HepG2 (cell line): ENCODE measurements around the gene ZNF559. TPM values are rescaled to one million over a fixed set of nuclear protein-coding genes. Genes with fewer than 3 reads are reported as not detected.

ENCODE experiments used
- ARNTL ChIP-seq: sonication (generic); formaldehyde crosslinking; IDR thresholded peaks from 2 replicates; pipeline ENCODE4 v1.4.0; 2020; ENCODE audit warnings: mild to moderate bottlenecking, missing genetic modification reagents
- FOXK1 ChIP-seq: sonication (generic); formaldehyde crosslinking; IDR thresholded peaks from 2 replicates; pipeline ENCODE4 v1.4.0; 2020; ENCODE audit warnings: low read depth, missing genetic modification reagents, borderline replicate concordance
- GATA4 ChIP-seq: sonication (generic); IDR thresholded peaks from 2 replicates; pipeline ENCODE4 v1.6.1; 2016; ENCODE audit warnings: antibody characterized with exemption, low read depth, borderline replicate concordance
- KIAA2018 ChIP-seq: sonication (generic); formaldehyde crosslinking; IDR thresholded peaks from 2 replicates; pipeline ENCODE4 v1.5.0; 2020; ENCODE audit warnings: mild to moderate bottlenecking, missing genetic modification reagents, borderline replicate concordance
- KLF15 ChIP-seq: sonication (generic); formaldehyde crosslinking; IDR thresholded peaks from 2 replicates; pipeline ENCODE4 v1.8.1; 2023; ENCODE audit warnings: borderline replicate concordance, mild to moderate bottlenecking, inconsistent platforms, missing genetic modification reagents, mixed read lengths
- MXD3 ChIP-seq: IDR thresholded peaks from 2 replicates; pipeline ENCODE4 v1.6.1; 2016; ENCODE audit warnings: mild to moderate bottlenecking, missing biosample characterization, missing genetic modification reagents
- RNF219 ChIP-seq: sonication (generic); formaldehyde crosslinking; IDR thresholded peaks from 2 replicates; pipeline ENCODE4 v1.5.0; 2020; ENCODE audit warnings: mild to moderate bottlenecking, missing genetic modification reagents
- ZBTB38 ChIP-seq: sonication (generic); formaldehyde crosslinking; IDR thresholded peaks from 2 replicates; pipeline ENCODE4 v1.5.1; 2020; ENCODE audit warnings: mild to moderate bottlenecking, missing genetic modification reagents
- ZFP62 ChIP-seq: sonication (generic); formaldehyde crosslinking; IDR thresholded peaks from 2 replicates; pipeline ENCODE4 v1.4.0; 2020; ENCODE audit warnings: missing genetic modification reagents
- ZNF124 ChIP-seq: sonication (generic); formaldehyde crosslinking; IDR thresholded peaks from 2 replicates; pipeline ENCODE4 v1.4.0; 2020; ENCODE audit warnings: missing genetic modification reagents
- ZNF292 ChIP-seq: sonication (generic); formaldehyde crosslinking; IDR thresholded peaks from 2 replicates; pipeline ENCODE4 v1.8.1; 2022; ENCODE audit warnings: mild to moderate bottlenecking, low read depth, missing genetic modification reagents, borderline replicate concordance
- ZNF639 ChIP-seq: conservative IDR thresholded peaks from 2 replicates; pipeline ENCODE4 v1.6.1; 2018; ENCODE audit warnings: missing genetic modification reagents
- polyA plus RNA-seq, 8 experiments: library from polyadenylated mRNA; depleted of rRNA in 3 of 8; stranded (reverse) in 7 of 8; unstranded in 1 of 8; fragments of >200 nt; fragmentation: Illumina TruSeq in 4 of 8; extraction: Trizol in 4 of 8; gene quantifications; 2 replicates each; pipeline versions ENCODE4 v1.2.1 to v1.2.3, GENCODE V29; 2011 to 2016; ENCODE audit warnings: low read depth in 4 of 8, missing spikeins in 1 of 8, mixed read lengths in 1 of 8; ENCODE audit not compliant: insufficient read depth in 1 of 8
- total RNA-seq, 5 experiments: library from RNA; depleted of rRNA; stranded (reverse); fragments of >200 nt; fragmentation: Illumina TruSeq; extraction: Trizol; gene quantifications; 2 replicates each; pipeline ENCODE4 v1.2.3, GENCODE V29; 2016; ENCODE audit warnings: low read depth in 1 of 5
- TF ChIP-seq, protein P1 (sequence below): sonication (generic); formaldehyde crosslinking; IDR thresholded peaks from 2 replicates; pipeline ENCODE4 v1.5.1; 2020; ENCODE audit warnings: mild to moderate bottlenecking, moderate library complexity, missing genetic modification reagents
- TF ChIP-seq, protein P2 (sequence below): sonication (generic); formaldehyde crosslinking; IDR thresholded peaks from 2 replicates; pipeline ENCODE4 v1.8.1; 2023; ENCODE audit warnings: missing genetic modification reagents, mild to moderate bottlenecking, borderline replicate concordance

ZNF559 gene
- total and polyA plus RNA-seq, 2 of the 13 experiments (the other 11 are each of a cell fraction or from before 2014, with no cell fraction given) = 6.3 to 9.8 TPM

DNA sequence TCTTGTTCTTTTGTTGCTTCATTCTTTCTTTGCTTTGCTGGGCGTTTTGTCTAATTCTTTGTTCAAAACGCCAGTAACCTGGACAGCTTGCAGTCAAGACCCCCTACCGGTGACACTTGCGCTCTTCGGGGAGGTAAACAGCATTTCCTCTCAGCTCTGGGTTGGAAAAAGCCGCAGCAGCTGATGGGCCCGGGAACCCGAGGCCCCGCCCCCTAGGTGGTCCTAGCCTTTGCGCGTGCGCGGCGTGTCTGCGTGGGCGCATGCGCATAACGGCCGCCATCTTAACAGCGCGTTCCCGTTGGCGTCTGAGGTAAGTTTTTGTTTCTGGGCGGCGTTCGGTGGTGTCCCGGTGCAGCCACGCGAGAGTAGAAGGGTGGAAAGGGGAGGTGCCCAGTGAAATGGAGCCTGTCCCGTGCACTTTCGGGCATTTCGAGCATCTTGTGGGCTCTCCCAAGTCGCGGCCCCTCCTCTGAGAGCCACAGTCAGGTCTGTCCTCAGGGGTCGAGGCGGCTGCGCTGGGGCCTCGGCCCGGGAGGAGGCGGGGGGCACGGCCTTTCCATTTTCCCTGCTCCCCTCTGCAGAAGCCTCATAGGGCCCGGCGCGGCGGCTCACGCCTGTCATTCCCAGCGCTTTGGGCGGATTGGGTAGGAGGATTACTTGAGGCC lies at the start of gene ZNF559 (continued):
- TF ChIP-seq KIAA2018 (CRISPR knock-in tag) (no peak), KLF15 (no peak), MXD3 (CRISPR knock-in tag) (no peak), FOXK1 (CRISPR knock-in tag) (peak; percentile 12; the same call in 1 of the 2 replicates), RNF219 (CRISPR knock-in tag) (no peak), ZNF124 (CRISPR knock-in tag) (no peak), ZFP62 (CRISPR knock-in tag) (no peak), ARNTL (CRISPR knock-in tag) (no peak), ZNF639 (CRISPR knock-in tag) (no peak), ZBTB38 (CRISPR knock-in tag) (0 out of 2 replicates have a peak, but pooled peaks have one; percentile 26), ZNF292 (CRISPR knock-in tag) (no peak), GATA4 (no peak)
- TF ChIP-seq, protein P1, sequence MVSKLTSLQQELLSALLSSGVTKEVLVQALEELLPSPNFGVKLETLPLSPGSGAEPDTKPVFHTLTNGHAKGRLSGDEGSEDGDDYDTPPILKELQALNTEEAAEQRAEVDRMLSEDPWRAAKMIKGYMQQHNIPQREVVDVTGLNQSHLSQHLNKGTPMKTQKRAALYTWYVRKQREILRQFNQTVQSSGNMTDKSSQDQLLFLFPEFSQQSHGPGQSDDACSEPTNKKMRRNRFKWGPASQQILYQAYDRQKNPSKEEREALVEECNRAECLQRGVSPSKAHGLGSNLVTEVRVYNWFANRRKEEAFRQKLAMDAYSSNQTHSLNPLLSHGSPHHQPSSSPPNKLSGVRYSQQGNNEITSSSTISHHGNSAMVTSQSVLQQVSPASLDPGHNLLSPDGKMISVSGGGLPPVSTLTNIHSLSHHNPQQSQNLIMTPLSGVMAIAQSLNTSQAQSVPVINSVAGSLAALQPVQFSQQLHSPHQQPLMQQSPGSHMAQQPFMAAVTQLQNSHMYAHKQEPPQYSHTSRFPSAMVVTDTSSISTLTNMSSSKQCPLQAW (CRISPR knock-in tag) = no peak
- TF ChIP-seq, protein P2, sequence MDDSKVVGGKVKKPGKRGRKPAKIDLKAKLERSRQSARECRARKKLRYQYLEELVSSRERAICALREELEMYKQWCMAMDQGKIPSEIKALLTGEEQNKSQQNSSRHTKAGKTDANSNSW (CRISPR knock-in tag) = no peak
